Mucosa of stomach (tissue), 1 donor: ENCODE measurements around the gene CSH2.
"Not testable (repeated sequence)": the region's sequence is repeated elsewhere in the genome, so short reads cannot be mapped to it uniquely, and the experiment has no call there.

Source experiments
- H3K27me3 ChIP-seq: one replicate; pipeline ENCODE4 v1.7.0; 2013; ENCODE audit warnings: mild to moderate bottlenecking, low read length; ENCODE audit not compliant: control insufficient read depth, insufficient read depth
- H3K36me3 ChIP-seq: one replicate; pipeline ENCODE4 v1.7.0; 2013; ENCODE audit warnings: low read length; ENCODE audit not compliant: control insufficient read depth, insufficient read depth
- H3K4me1 ChIP-seq: one replicate; pipeline ENCODE4 v1.7.0; 2013; ENCODE audit warnings: mild to moderate bottlenecking, low read length; ENCODE audit not compliant: control insufficient read depth, insufficient read depth
- H3K4me3 ChIP-seq: one replicate; pipeline ENCODE4 v1.7.0; 2013; ENCODE audit warnings: low read length
- H3K9ac ChIP-seq: one replicate; pipeline ENCODE4 v1.7.0; 2013; ENCODE audit warnings: mild to moderate bottlenecking, low read length, moderate library complexity
- H3K9me3 ChIP-seq: one replicate; pipeline ENCODE4 v1.7.0; 2013; ENCODE audit warnings: mild to moderate bottlenecking, low read length, moderate library complexity; ENCODE audit not compliant: control insufficient read depth
- donor health status: Pancreatic carcinoma.

The CSH2 gene

DNA sequence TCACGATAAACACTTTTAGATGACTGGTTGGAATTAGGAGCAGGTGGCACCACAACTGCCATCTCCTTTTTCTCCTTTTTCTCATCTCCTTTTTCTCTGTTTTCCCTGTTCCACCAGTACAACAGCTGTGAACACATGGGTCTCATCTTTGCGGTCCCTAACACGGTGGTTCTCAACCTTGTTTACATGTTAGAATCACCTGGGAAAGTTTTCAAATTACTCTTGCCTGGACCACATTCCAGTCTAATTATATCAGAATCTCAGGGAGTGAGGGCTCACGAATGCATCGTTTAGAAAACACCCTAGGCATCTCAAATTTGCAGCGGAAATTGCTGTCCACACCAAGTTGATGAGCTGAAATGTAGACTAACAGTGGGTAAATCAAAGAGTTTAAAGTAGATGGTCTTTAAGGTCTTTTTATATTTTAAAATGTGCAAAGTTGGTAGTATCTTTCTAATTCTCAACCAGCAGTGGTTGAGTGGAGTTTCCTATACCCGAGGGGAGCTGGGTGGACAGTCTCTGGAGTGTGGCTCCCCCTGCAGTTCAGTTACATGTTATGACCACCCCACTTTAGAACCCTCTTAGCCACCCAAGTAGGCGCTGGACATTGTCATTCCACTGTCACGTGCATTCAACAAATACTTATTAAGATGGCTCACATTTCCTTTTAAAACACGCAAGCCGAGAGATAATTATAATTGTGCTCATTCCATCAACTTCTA is 19.0 kb upstream of the CSH2 start:
- H3K36me3 ChIP-seq, H3K4me3 ChIP-seq, H3K27me3 ChIP-seq, H3K4me1 ChIP-seq, H3K9me3 ChIP-seq, H3K9ac ChIP-seq: not testable (repeated sequence)

DNA sequence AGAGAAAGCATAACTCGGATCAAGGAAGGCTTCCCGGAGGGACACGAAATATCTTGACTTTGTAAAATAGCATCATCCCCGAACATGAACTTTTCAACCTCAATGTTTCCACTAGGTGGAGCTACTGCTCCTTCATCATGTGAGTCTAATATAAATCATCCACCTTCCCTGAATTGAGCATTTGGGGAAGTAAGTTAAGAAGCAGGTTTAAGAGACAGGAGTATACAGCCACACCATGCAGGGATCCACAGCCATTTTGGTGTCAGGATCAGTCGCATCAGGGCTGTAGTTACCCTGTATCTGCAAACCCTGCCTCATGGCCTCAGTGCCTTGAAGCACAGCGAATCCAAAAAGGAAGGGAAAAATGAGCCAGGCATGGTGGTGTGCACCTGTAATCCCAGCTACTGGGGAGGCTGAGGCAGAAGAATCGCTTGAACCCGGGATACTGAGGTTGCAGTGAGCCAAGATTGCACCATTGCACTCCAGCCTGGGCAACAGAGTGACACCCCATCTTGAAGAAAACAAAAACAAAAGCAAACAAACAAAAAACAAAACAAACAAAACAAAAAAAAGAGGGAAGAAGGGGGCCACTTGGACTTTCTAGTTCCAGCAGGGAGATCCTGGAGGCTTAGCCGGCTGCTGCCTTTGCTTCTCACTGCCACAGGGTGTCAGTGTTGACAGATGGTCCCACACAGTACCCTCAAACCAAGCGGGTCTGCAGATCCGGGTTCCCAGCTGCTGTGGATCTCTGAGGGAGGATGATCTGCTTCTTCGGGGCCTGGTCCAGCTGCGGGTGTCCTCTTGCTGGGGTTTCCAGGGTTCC is 15.8 kb upstream of the CSH2 start:
- not testable (repeated sequence) for H3K4me3 ChIP-seq, H3K36me3 ChIP-seq, H3K9ac ChIP-seq, H3K4me1 ChIP-seq, H3K27me3 ChIP-seq, H3K9me3 ChIP-seq

DNA sequence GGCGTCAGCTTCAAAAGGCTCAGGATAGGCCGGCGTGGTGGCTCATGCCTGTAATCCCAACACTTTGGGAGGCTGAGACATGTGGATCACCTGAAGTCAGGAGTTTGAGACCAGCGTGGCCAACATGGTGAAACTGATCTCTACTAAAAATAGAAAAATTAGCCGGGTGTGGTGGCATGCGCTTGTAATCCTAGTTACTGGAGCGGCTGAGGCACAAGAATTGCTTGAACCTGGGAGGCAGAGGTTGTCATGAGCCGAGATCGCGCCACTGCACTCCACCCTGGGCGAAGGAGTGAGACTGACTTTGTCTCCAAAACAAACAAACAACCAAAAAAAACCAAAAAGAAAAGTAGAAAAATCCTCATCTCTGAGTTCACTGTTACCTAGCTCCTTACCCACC is 11.6 kb upstream of the CSH2 start:
- H3K36me3 ChIP-seq, H3K9me3 ChIP-seq, H3K4me3 ChIP-seq, H3K9ac ChIP-seq, H3K4me1 ChIP-seq, H3K27me3 ChIP-seq: not testable (repeated sequence)

DNA sequence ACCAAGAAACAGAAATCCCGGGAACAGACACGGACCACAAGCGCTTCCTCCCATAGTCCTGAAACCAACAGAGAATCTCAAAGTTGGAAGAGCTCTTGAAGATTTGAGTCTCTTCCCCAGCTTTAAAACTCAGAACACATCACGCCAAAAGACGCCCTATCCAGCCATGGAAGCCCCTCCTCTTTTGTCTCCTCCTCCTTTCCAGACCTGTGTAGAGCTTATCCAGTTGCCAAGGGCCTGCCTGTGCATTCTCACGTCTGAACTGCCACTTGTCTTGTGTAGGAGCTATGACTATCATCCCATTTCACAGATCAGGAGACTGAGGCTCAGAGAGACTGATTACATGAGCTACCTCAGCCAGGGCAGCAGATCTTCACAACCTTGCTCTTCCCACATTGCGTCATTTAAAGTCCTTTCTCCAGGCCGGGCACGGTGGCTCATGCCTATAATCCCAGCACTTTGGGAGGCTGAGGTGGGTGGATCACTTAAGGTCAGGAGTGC is 9.2 kb upstream of the CSH2 start:
- H3K4me1 ChIP-seq, H3K9ac ChIP-seq, H3K4me3 ChIP-seq, H3K27me3 ChIP-seq, H3K9me3 ChIP-seq, H3K36me3 ChIP-seq: not testable (repeated sequence)

DNA sequence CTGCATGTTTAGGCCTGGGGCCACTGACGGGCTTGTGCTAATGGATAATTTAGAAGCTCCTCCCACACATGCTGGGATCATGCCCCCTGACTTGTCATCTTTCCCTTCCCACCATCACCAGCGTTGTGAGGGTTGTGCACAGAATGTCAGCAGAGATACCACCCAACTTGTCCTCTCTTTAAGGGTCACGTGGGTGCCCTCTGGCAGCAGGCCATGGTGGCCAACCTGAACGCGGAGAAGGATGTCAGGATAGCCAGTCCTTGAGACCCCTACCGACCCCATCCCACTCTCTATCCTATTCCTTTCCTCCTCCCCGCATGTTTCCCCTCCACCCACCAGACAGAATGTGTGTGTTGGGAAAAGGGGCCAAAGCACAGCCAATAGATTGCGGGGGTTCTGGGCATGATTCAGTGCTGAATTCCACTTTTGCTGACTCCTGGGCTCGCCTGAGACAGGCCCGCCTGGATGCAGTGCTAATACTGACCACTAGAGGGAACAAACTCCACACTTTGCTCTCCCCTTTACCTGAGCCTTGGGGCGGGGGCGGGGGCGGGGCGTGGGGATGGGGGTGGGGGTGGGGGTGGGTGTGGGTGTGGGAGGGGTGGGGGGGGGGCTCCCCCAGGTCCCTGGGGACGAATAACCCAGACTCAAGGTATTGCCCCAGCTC is 8.6 kb upstream of the CSH2 start, which contains the start of gene GH2:
Gene GH2 (minus strand): TSS at position 10 of the 667 bp plus-strand sequence. CDS start 143 bp downstream, outside the sequence.
- Histone ChIP-seq H3K9me3 (no peaks in the 10 kb centered on the region), H3K36me3 (no peaks in the 10 kb centered on the region)

DNA sequence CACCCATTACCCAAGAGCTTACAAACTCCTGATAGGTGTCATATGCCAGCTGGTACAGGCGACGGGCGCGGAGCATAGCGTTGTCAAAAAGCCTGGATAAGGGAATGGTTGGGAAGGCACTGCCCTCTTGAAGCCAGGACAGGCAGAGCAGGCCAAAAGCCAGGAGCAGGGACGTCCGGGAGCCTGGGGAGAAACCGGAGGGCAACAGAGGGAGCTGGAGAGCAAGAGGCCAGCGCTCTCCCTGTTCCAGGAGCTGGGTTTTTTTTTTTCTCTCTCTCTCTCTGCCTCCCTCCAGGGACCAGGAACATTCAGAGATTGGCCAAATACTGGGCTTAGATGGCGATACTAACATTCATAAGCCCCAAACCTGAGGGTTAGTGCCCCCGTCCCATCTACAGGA is 7.9 kb upstream of the CSH2 start:
- not testable (repeated sequence) for H3K4me1 ChIP-seq, H3K9ac ChIP-seq, H3K4me3 ChIP-seq, H3K9me3 ChIP-seq, H3K36me3 ChIP-seq, H3K27me3 ChIP-seq

More for the DNA sequence above, 8.6 kb upstream of the CSH2 start, which contains the start of gene GH2:
- Histone ChIP-seq H3K4me3 (no peak within 1 kb of the TSS), H3K4me1 (no peaks in the 10 kb centered on the region), H3K27me3 (no peaks in the 10 kb centered on the region), H3K9ac (no peak within 1 kb of the TSS)

DNA sequence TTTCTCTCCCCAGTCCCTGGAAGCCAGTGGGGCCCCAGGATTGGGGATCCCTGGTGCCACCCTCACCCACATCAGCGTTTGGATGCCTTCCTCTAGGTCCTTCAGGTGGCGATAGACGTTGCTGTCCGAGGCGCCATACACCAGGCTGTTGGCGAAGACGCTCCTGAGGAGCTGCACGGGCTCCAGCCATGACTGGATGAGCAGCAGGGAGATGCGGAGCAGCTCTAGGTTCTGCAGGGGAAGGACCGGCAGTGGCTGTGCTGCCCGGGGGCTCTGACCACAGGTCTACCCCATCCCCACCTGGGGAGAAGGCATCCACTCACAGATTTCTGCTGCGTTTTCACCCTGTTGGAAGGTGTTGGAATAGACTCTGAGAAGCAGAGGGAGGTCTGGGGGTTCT is 7.2 kb upstream of the CSH2 start:
- H3K9ac ChIP-seq, result no peak overlapping the region
- peaks cover 2% of the 10 kb centered on the region for H3K27me3 ChIP-seq
- H3K36me3 ChIP-seq, result no peaks in the 10 kb centered on the region
- no peaks in the 10 kb centered on the region for H3K9me3 ChIP-seq
- H3K4me3 ChIP-seq, result no peak overlapping the region
- no peaks in the 10 kb centered on the region for H3K4me1 ChIP-seq

DNA sequence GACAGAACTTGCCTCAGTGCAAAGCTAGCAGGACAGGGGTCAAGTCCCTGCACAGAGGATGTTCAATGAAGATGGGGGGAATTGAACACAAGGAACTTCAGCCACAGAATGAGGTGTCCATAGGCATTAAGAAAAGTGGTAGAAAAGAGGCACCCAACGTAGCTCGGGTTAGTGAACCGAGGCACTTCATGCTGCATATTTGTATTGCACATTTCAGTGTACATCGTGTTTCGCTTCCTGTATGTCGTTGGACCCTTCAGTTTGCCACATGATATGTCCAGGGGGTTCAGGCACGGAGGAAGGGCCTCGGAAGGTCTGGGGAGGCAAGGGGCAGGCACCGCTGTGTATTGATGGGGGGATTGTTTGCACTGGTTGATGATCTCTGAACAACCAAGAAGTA is 4.9 kb upstream of the CSH2 start:
- H3K27me3 ChIP-seq, H3K9me3 ChIP-seq, H3K4me3 ChIP-seq, H3K4me1 ChIP-seq, H3K36me3 ChIP-seq, H3K9ac ChIP-seq: not testable (repeated sequence)

DNA sequence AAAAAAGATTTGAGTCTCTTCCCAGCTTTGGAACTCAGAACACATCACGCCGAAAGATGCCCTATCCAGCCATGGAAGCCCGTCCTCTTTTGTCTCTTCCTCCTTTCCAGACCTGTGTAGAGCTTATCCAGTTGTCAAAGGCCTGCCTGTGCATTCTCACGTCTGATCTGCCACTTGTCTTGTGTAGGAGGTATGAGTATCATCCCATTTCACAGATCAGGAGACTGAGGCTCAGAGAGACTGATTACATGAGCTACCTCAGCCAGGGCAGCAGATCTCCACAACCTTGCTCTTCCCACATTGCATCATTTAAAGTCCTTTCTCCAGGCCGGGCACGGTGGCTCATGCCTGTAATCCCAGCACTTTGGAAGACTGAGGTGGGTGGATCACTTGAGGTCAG is 1.2 kb upstream of the CSH2 start:
- not testable (repeated sequence) for H3K9ac ChIP-seq, H3K4me3 ChIP-seq, H3K9me3 ChIP-seq, H3K36me3 ChIP-seq, H3K4me1 ChIP-seq, H3K27me3 ChIP-seq

DNA sequence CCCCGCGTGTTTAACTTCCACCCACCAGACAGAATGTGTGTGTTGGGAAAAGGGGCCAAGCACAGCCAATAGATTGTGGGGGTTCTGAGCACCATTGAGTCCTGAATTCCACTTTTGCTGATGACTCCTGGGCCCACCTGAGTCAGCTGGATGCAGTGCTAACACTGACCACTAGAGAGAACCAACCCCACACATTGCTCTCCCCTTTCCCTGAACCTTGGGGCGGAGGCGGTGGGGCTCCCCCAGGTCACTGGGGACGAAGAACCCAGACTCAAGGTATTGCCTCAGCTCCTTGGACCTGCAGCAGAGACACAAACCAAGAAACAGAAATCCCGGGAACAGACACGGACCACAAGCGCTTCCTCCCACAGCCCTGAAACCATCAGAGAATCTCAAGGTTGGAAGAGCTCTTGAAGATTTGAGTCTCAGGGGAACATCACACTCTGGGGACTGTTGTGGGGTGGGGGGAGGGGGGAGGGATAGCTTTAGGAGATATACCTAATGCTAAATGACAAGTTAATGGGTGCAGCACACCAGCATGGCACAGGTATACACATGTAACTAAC is 667 bp upstream of the CSH2 start:
- not testable (repeated sequence) for H3K27me3 ChIP-seq, H3K4me1 ChIP-seq, H3K9ac ChIP-seq, H3K36me3 ChIP-seq, H3K9me3 ChIP-seq, H3K4me3 ChIP-seq

DNA sequence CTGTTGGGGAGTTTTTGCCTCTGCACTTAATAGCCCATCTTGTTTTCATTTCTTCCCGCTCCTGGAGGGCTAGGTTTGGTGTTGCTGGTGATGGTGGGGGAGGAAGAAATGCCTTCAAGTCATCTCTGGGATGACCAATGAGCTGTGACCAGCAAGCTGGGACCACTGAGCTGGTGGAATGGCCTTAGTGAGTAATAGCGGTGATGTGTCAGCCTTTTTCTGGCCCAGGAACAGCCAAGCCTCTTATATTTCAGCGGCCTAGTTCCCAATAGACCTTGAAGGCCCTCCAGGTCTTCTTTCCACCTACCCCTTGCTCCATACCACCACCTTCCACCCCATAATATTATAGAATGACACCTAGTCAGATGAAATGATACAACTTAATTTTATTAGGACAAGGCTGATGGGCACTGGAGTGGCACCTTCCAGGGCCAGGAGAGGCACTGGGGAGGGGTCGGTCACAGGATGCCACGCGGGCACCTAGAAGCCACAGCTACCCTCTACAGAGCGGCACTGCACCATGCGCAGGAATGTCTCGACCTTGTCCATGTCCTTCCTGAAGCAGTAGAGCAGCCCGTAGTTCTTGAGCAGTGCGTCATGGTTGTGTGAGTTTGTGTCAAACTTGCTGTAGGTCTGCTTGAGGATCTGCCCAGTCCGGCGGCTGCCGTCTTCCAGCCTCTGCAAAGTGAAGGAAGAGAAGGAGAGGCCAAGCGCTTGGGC is 1.7 kb downstream of the CSH2 start:
- not testable (repeated sequence) for H3K36me3 ChIP-seq, H3K9ac ChIP-seq, H3K9me3 ChIP-seq, H3K4me1 ChIP-seq, H3K27me3 ChIP-seq, H3K4me3 ChIP-seq
